ENCODE results near the gene UBE2G1.

GRCh38 chr17:4316648-4317047, 49.8 kb downstream of the UBE2G1 start:
- TF ChIP-seq, protein P1, sequence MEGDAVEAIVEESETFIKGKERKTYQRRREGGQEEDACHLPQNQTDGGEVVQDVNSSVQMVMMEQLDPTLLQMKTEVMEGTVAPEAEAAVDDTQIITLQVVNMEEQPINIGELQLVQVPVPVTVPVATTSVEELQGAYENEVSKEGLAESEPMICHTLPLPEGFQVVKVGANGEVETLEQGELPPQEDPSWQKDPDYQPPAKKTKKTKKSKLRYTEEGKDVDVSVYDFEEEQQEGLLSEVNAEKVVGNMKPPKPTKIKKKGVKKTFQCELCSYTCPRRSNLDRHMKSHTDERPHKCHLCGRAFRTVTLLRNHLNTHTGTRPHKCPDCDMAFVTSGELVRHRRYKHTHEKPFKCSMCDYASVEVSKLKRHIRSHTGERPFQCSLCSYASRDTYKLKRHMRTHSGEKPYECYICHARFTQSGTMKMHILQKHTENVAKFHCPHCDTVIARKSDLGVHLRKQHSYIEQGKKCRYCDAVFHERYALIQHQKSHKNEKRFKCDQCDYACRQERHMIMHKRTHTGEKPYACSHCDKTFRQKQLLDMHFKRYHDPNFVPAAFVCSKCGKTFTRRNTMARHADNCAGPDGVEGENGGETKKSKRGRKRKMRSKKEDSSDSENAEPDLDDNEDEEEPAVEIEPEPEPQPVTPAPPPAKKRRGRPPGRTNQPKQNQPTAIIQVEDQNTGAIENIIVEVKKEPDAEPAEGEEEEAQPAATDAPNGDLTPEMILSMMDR (IDR thresholded peaks at IDR 0.05 in 4 of 5, conservative IDR thresholded peaks at IDR 0.05 in 1 of 5): no peak
- TF ChIP-seq POLR2A (IDR thresholded peaks at IDR 0.05): no peak
